Upper lobe of left lung (tissue), 6 donors: ENCODE data around the gene NEK2. TPM values are rescaled to one million over a fixed set of nuclear protein-coding genes. Genes with fewer than 3 reads are reported as not detected.
"Not testable (repeated sequence)": the region's sequence is repeated elsewhere in the genome, so short reads cannot be mapped to it uniquely, and the experiment has no call there.

ENCODE experiments used
- ATAC-seq, 2 donors: fragments of 200-7000 bp; cut with Tn5 transposase; one replicate each; pipeline ENCODE4 v1.9.1; 2022; ENCODE audit warnings: mild to moderate bottlenecking in 2 of 2, moderate library complexity in 2 of 2; ENCODE audit not compliant: low FRiP score in 2 of 2
- DNase-seq, 2 donors: peaks; one replicate each; pipeline ENCODE4 v3.0.0-alpha.2; 2019 to 2020
- H3K27ac ChIP-seq, 4 donors: fragments of 200-600 bp; sonication (generic); one replicate each; pipeline ENCODE4 v1.5.1; 2016 to 2019
- H3K27me3 ChIP-seq, 4 donors: fragments of 200-600 bp; sonication (generic); one replicate each; pipeline ENCODE4 v1.5.1; 2017 to 2019
- H3K36me3 ChIP-seq, 4 donors: fragments of 200-600 bp; sonication (generic); one replicate each; pipeline ENCODE4 v1.5.1; 2016 to 2019
- H3K4me1 ChIP-seq, 4 donors: fragments of 200-600 bp; sonication (generic); one replicate each; pipeline ENCODE4 v1.5.1; 2018 to 2019
- H3K4me3 ChIP-seq, 4 donors: fragments of 200-600 bp; sonication (generic); one replicate each; pipeline ENCODE4 v1.5.1; 2017 to 2019; ENCODE audit warnings: mild to moderate bottlenecking in 2 of 4, moderate library complexity in 1 of 4
- H3K9me3 ChIP-seq, 4 donors: fragments of 200-600 bp; sonication (generic); one replicate each; pipeline ENCODE4 v1.5.1; 2018 to 2019
- CTCF ChIP-seq, 6 experiments: fragments of 450-650 bp in 4 of 6; fragments of 200-600 bp in 2 of 6; sonication (generic) in 2 of 6; IDR thresholded peaks; one replicate each; pipeline ENCODE4 v1.5.1; 2016 to 2019; ENCODE audit warnings: antibody characterized with exemption in 6 of 6
- EP300 ChIP-seq, 4 donors: sonication (generic); formaldehyde crosslinking; IDR thresholded peaks; one replicate each; pipeline ENCODE4 v1.5.1; 2017; ENCODE audit warnings: antibody characterized with exemption in 4 of 4, control low read depth in 2 of 4
- POLR2A ChIP-seq, 4 donors: fragments of 450-650 bp; IDR thresholded peaks; one replicate each; pipeline ENCODE4 v1.5.1; 2016 to 2017; ENCODE audit warnings: antibody characterized with exemption in 4 of 4, mild to moderate bottlenecking in 2 of 4
- POLR2AphosphoS5 ChIP-seq, 2 donors: sonication (generic); formaldehyde crosslinking; IDR thresholded peaks; one replicate each; pipeline ENCODE4 v1.5.1; 2017; ENCODE audit warnings: antibody characterized with exemption in 2 of 2
- WGBS, 2 donors: methylation state at CpG; one replicate each; pipeline ENCODE4 v1.1.5; 2017 to 2018; 5-methylcytosine and 5-hydroxymethylcytosine counted together
- total RNA-seq, 6 donors: library from RNA; depleted of rRNA in 4 of 6; stranded (reverse); fragments of >200 nt in 4 of 6; gene quantifications; one replicate each; pipeline versions ENCODE4 v1.1.0 to v1.2.1, GENCODE V29; 2016 to 2021
- donor health status: DM: no; HTN: no; CAD: no; lungs with moderate emphysema.
- donor health status: DM: no; HTN: yes; CAD: no; lungs with severe emphysema.

Gene NEK2
- total RNA-seq, 6 donors from 2014 or later: 0.33 to 1.8 (median 1.2) TPM; not detected in 1

- ATAC-seq: no peak
Measured at GRCh38 chr1:211646566-211646965, 28.9 kb downstream of the NEK2 start.

GRCh38 chr1:211645601-211646000 is 29.8 kb downstream of the NEK2 start:
- H3K9me3 ChIP-seq, H3K4me3 ChIP-seq, ATAC-seq, DNase-seq, H3K27ac ChIP-seq, H3K4me1 ChIP-seq, H3K36me3 ChIP-seq, H3K27me3 ChIP-seq: not testable (repeated sequence)
- 86 to 91% methylated on average over 5 of the region's 5 CpGs for WGBS, 2 donors

More at GRCh38 chr1:211646566-211646965, 28.9 kb downstream of the NEK2 start:
- Histone ChIP-seq H3K4me3 (no peak overlapping the region), H3K9me3 (no peaks in the 10 kb centered on the region), H3K27ac (no peak overlapping the region), H3K36me3 (no peaks in the 10 kb centered on the region), H3K27me3 (no peaks in the 10 kb centered on the region), H3K4me1 (peaks cover 7 to 8% (median 8%) of the 10 kb centered on the region in 4 donors)
- TF ChIP-seq POLR2A (IDR thresholded peaks at IDR 0.05) (no peak), CTCF (IDR thresholded peaks at IDR 0.05) (no peak), POLR2AphosphoS5 (IDR thresholded peaks at IDR 0.05) (no peak), EP300 (IDR thresholded peaks at IDR 0.05) (no peak)
- no peak for DNase-seq
- WGBS, 2 donors: 69 to 93% methylated on average over 1 of the region's 1 CpG

GRCh38 chr1:211644653-211645052 is 30.8 kb downstream of the NEK2 start:
- 83 to 87% methylated on average over 2 of the region's 2 CpGs for WGBS, 2 donors
- H3K27me3 ChIP-seq: no peaks in the 10 kb centered on the region

GRCh38 chr1:211643324-211644212 is 31.9 kb downstream of the NEK2 start:
- peaks cover 7 to 8% (median 8%) of the 10 kb centered on the region in 4 donors for H3K4me1 ChIP-seq
- no peak overlapping the region for H3K4me3 ChIP-seq
- H3K36me3 ChIP-seq: no peaks in the 10 kb centered on the region
- ATAC-seq: peak; percentile 45 to 71
- TF ChIP-seq POLR2A (IDR thresholded peaks at IDR 0.05): no peak
- no peak for TF ChIP-seq EP300 (IDR thresholded peaks at IDR 0.05)
- no peak for TF ChIP-seq CTCF (IDR thresholded peaks at IDR 0.05)
- no peak for TF ChIP-seq POLR2AphosphoS5 (IDR thresholded peaks at IDR 0.05)
- H3K9me3 ChIP-seq: no peaks in the 10 kb centered on the region
- 33 to 45% methylated on average over 17 to 20 of the region's 20 CpGs for WGBS, 2 donors
- no peak overlapping the region for H3K27ac ChIP-seq
- no peaks in the 10 kb centered on the region for H3K27me3 ChIP-seq
- peak; percentile 57 to 76 for DNase-seq

More at GRCh38 chr1:211644653-211645052, 30.8 kb downstream of the NEK2 start:
- Histone ChIP-seq H3K27ac (no peak overlapping the region), H3K4me1 (peaks cover 7 to 8% (median 8%) of the 10 kb centered on the region in 4 donors), H3K4me3 (no peak overlapping the region), H3K9me3 (no peaks in the 10 kb centered on the region), H3K36me3 (no peaks in the 10 kb centered on the region)
- no peak for DNase-seq
- no peak for ATAC-seq
- TF ChIP-seq EP300 (IDR thresholded peaks at IDR 0.05): no peak
- no peak for TF ChIP-seq CTCF (IDR thresholded peaks at IDR 0.05)
- no peak for TF ChIP-seq POLR2AphosphoS5 (IDR thresholded peaks at IDR 0.05)
- TF ChIP-seq POLR2A (IDR thresholded peaks at IDR 0.05): no peak

- TF ChIP-seq EP300 (IDR thresholded peaks at IDR 0.05): no peak
- TF ChIP-seq POLR2AphosphoS5 (IDR thresholded peaks at IDR 0.05): no peak
- TF ChIP-seq POLR2A (IDR thresholded peaks at IDR 0.05): no peak
- TF ChIP-seq CTCF (IDR thresholded peaks at IDR 0.05): no peak
- H3K36me3 ChIP-seq: no peaks in the 10 kb centered on the region
- H3K27me3 ChIP-seq: no peaks in the 10 kb centered on the region
- H3K9me3 ChIP-seq: no peaks in the 10 kb centered on the region
- no peak overlapping the region for H3K27ac ChIP-seq
- DNase-seq (no peak), ATAC-seq (peak; percentile 16 to 44)
- no peak overlapping the region for H3K4me3 ChIP-seq
- peaks cover 7 to 8% (median 8%) of the 10 kb centered on the region in 4 donors for H3K4me1 ChIP-seq
- 87 to 95% methylated on average over 3 to 4 of the region's 4 CpGs for WGBS, 2 donors
Measured at GRCh38 chr1:211642870-211643269, 32.6 kb downstream of the NEK2 start.
